ENCODE results near the gene COX10.

DNA sequence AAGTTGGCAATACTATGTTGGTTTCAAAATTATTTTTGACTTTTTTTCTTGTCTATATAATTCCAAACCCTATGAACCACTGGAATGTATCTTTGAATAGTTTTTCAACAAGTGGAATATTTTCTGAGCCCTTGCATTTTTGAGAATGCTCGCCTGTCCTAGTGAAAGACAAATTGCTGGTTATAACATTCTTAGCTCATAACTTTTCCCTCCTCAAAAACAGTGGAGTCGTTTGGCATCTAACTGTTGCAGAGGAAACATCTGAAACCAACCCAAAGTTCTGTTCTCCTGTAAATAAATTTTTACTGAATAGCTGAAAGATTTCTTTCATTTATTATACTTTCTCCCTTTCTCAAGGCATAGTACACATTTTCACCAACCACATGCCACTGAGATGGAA, 11.3 kb upstream of the COX10 start:
- TF ChIP-seq, protein P1, sequence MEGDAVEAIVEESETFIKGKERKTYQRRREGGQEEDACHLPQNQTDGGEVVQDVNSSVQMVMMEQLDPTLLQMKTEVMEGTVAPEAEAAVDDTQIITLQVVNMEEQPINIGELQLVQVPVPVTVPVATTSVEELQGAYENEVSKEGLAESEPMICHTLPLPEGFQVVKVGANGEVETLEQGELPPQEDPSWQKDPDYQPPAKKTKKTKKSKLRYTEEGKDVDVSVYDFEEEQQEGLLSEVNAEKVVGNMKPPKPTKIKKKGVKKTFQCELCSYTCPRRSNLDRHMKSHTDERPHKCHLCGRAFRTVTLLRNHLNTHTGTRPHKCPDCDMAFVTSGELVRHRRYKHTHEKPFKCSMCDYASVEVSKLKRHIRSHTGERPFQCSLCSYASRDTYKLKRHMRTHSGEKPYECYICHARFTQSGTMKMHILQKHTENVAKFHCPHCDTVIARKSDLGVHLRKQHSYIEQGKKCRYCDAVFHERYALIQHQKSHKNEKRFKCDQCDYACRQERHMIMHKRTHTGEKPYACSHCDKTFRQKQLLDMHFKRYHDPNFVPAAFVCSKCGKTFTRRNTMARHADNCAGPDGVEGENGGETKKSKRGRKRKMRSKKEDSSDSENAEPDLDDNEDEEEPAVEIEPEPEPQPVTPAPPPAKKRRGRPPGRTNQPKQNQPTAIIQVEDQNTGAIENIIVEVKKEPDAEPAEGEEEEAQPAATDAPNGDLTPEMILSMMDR (conservative IDR thresholded peaks at IDR 0.05 in 1 of 2, IDR thresholded peaks at IDR 0.05 in 1 of 2; ENCODE audit: extremely low read depth in 1 of 2, insufficient read depth in 1 of 2, low read depth in 1 of 2, low read length in 2 of 2) = no peak
- no peak for TF ChIP-seq EZH2 (IDR thresholded peaks at IDR 0.05; ENCODE audit: borderline replicate concordance, low read length)
